Stimulated activated CD8-positive, alpha-beta memory T cell treated with anti-CD3 and anti-CD28 coated beads, Interleukin-7, amount 100 ng/mL, for 48 hours (primary cell): ENCODE data around the gene EBNA1BP2.
"Not testable (repeated sequence)": the region's sequence is repeated elsewhere in the genome, so short reads cannot be mapped to it uniquely, and the experiment has no call there.

Source experiments
- DNase-seq, 2 donors: peaks; one replicate each; pipeline ENCODE4 v3.0.0-alpha.2; 2020; ENCODE audit warnings: low read depth in 1 of 2; ENCODE audit errors: extremely low read depth in 1 of 2

The EBNA1BP2 gene

DNA sequence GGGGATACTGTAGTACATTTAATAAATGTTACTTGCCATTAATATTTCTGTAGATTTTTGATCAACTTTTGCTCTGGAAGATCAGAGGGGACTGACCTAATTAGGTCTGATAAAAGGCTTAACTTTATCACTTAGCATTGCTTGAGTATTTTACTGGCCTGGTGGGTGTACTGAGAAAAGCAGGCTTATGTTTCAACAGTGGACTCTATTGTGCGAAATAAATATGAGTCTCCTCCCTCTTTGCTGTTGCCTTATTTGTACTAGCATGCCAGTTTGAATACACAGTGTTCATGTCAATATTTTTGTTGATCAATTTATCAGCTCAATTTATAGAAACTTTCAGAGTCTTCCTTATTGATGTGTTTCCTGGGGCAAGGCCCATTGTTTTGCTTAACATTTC, 49.1 kb downstream of the EBNA1BP2 start:
- DNase-seq = no peak

DNA sequence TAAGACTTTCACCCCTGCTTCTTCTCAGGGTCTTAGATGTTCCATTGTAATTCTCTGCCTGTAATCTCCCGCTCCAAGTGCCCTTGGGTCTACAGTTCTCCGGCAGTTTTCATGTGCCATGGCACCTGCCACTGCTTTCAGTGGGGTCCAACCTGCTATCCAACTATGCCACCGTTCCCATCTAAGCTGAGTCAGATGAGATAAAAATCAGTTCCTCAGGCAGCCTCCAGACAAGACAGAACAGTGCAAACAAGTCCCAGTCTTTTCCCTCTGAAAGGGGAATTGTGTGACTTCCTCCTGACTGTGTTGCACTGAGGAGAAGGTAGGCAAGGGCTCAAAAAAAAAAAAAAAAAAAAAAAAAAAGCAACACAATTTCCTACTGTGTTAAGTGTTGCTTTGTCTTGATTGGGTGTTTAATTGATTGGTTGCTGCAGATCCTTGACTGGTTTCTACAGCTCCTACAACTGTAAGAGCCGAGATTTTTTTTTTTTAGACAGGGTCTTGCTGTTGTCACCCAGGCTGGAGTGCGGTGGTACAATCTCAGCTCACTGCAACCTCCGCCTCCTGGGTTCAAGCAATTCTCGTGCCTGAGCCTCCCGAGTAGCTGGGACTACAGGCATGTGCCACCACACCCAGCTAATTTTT, 50.7 kb downstream of the EBNA1BP2 start:
- DNase-seq = no peak

DNA sequence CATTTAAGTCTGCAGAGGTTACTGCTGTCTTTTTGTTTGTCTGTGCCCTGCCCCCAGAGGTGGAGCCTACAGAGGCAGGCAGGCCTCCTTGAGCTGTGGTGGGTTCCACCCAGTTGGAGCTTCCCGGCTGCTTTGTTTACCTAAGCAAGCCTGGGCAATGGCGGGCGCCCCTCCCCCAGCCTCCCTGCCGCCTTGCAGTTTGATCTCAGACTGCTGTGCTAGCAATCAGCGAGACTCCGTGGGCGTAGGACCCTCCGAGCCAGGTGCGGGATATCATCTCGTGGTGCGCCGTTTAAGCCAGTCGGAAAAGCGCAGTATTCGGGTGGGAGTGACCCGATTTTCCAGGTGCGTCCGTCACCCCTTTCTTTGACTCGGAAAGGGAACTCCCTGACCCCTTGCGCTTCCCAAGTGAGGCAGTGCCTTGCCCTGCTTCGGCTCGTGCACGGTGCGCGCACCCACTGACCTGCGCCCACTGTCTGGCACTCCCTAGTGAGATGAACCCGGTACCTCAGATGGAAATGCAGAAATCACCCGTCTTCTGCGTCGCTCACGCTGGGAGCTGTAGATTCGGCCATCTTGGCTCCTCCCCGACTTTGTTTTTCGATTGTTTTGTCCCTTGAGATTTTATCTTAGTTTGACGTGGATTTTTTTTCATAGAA, 52.0 kb downstream of the EBNA1BP2 start:
- DNase-seq = not testable (repeated sequence)
